ENCODE measurements around the gene LDB3.

GRCh38 chr10:86763404-86763803, 95.1 kb downstream of the LDB3 start:
- TF ChIP-seq CTCF (IDR thresholded peaks at IDR 0.05): no peak
- TF ChIP-seq POLR2A (IDR thresholded peaks at IDR 0.05): no peak
- TF ChIP-seq EP300 (IDR thresholded peaks at IDR 0.05): no peak
- TF ChIP-seq POLR2AphosphoS5 (IDR thresholded peaks at IDR 0.05): no peak

Data from upper lobe of left lung (tissue), 4 donors.